GM18508 (cell line): Measurements from ENCODE around the gene BICD2.
A peak's percentile ranks its signal among the peaks of the same experiment; 100 is the strongest.

ENCODE experiments used
- ATAC-seq: cut with Tn5 transposase; IDR thresholded peaks from one replicate; pipeline ENCODE4 v1.9.1; 2021; ENCODE audit warnings: moderate number of reproducible peaks; ENCODE audit not compliant: insufficient read depth, unreplicated experiment

The BICD2 gene

GRCh38 chr9:92679413-92680165, 85.0 kb downstream of the BICD2 start:
- ATAC-seq, result no peak

GRCh38 chr9:92671323-92671722, 93.3 kb downstream of the BICD2 start:
- ATAC-seq, result no peak

GRCh38 chr9:92669890-92670708, 94.5 kb downstream of the BICD2 start, which contains the start of gene IPPK:
Gene IPPK, minus strand, starts transcription at chr9:92670131. Its CDS starts 143 bp downstream, at chr9:92669988.
- ATAC-seq, result peak; percentile 77

GRCh38 chr9:92669527-92669889, 95.1 kb downstream of the BICD2 start:
- ATAC-seq, result no peak

- ATAC-seq, result no peak
These were observed 95.7 kb downstream of the BICD2 start for GRCh38 chr9:92668746-92669526.

GRCh38 chr9:92666912-92667532, 97.6 kb downstream of the BICD2 start:
- ATAC-seq, result no peak

GRCh38 chr9:92666236-92666635, 98.4 kb downstream of the BICD2 start:
- ATAC-seq, result no peak

GRCh38 chr9:92665836-92666235, 98.8 kb downstream of the BICD2 start:
- ATAC-seq, result no peak

- ATAC-seq, result no peak
These were observed 100.1 kb downstream of the BICD2 start for GRCh38 chr9:92664394-92665152.

GRCh38 chr9:92663951-92664350, 100.7 kb downstream of the BICD2 start:
- ATAC-seq, result no peak

GRCh38 chr9:92663126-92663525, 101.5 kb downstream of the BICD2 start:
- no peak for ATAC-seq

GRCh38 chr9:92661743-92662142, 102.9 kb downstream of the BICD2 start:
- ATAC-seq, result no peak
